OCI-LY7 (cell line): Measurements from ENCODE around the gene ARHGAP42. TPM values are rescaled to one million over a fixed set of nuclear protein-coding genes. Genes with fewer than 3 reads are reported as not detected.

Source experiments
- BruUV-seq: library from RNA; stranded (reverse); fragments of 400-500 nt; replicated peaks from 2 replicates; lab custom pipeline; 2021; lab: Mats Ljungman, UMichigan
- CTCF ChIA-PET: fragments of 300-600 bp; sonication (Branson Sonifier 250); formaldehyde crosslinking; loops from one replicate; lab custom pipeline; 2022; ENCODE audit warnings: antibody characterized with exemption; ENCODE audit not compliant: unreplicated experiment; lab: Charles Lee
- POLR2A ChIA-PET: fragments of 300-600 bp; sonication (Branson Sonifier 250); formaldehyde crosslinking; loops from one replicate; lab custom pipeline; 2022; ENCODE audit warnings: antibody characterized with exemption; lab: Charles Lee
- DNase-seq: peaks from one replicate; pipeline ENCODE4 v3.0.0-alpha.2; 2015; ENCODE audit warnings: low spot score
- H2AFZ ChIP-seq: fragments of 200-600 bp; sonication (generic), shearing (Covaris generic); 2 replicates; pipeline ENCODE4 v1.6.1; 2014; ENCODE audit warnings: mild to moderate bottlenecking, antibody characterized with exemption, low read length, moderate library complexity
- H3K27ac ChIP-seq: fragments of 200-600 bp; sonication (generic); 2 replicates; pipeline ENCODE4 v1.5.1; 2014; ENCODE audit warnings: mixed run types, low read depth, mild to moderate bottlenecking, moderate library complexity, low read length, inconsistent platforms; ENCODE audit not compliant: poor library complexity, severe bottlenecking
- H3K36me3 ChIP-seq: fragments of 200-600 bp; sonication (generic); 2 replicates; pipeline ENCODE4 v1.6.1; 2014; ENCODE audit warnings: mild to moderate bottlenecking, antibody characterized with exemption, low read length, moderate library complexity, mixed read lengths; ENCODE audit not compliant: insufficient read depth
- H3K4me1 ChIP-seq: fragments of 200-600 bp; sonication (generic); 2 replicates; pipeline ENCODE4 v1.5.1; 2014; ENCODE audit warnings: mild to moderate bottlenecking, low read length; ENCODE audit not compliant: insufficient read depth, poor library complexity, severe bottlenecking
- H3K4me2 ChIP-seq: fragments of 200-600 bp; sonication (generic); 2 replicates; pipeline ENCODE4 v1.6.1; 2014; ENCODE audit warnings: mild to moderate bottlenecking, low read length
- H3K4me3 ChIP-seq: fragments of 200-600 bp; sonication (generic); 2 replicates; pipeline ENCODE4 v1.5.1; 2014; ENCODE audit warnings: mild to moderate bottlenecking, low read depth, low read length; ENCODE audit not compliant: poor library complexity, severe bottlenecking
- H3K79me2 ChIP-seq: fragments of 200-600 bp; sonication (generic); 2 replicates; pipeline ENCODE4 v1.6.1; 2016; ENCODE audit warnings: low read depth, mild to moderate bottlenecking, low read length, moderate library complexity, mixed read lengths; ENCODE audit not compliant: insufficient read depth
- H3K9me2 ChIP-seq: fragments of 200-600 bp; sonication (generic); 2 replicates; pipeline ENCODE4 v1.6.1; 2016; ENCODE audit warnings: mild to moderate bottlenecking, low read length, mixed read lengths; ENCODE audit not compliant: insufficient read depth
- H3K9me3 ChIP-seq: fragments of 200-600 bp; sonication (generic); 2 replicates; pipeline ENCODE4 v1.6.1; 2014; ENCODE audit warnings: mild to moderate bottlenecking, mixed run types, low read length, mixed read lengths
- H4K20me1 ChIP-seq: fragments of 200-600 bp; sonication (generic); 2 replicates; pipeline ENCODE4 v1.6.1; 2014; ENCODE audit warnings: mild to moderate bottlenecking, antibody characterized with exemption, low read length, moderate library complexity, mixed read lengths; ENCODE audit not compliant: insufficient read depth
- CTCF ChIP-seq: fragments of 200-600 bp; sonication (generic); conservative IDR thresholded peaks from 2 replicates; pipeline ENCODE4 v1.5.1; 2014; ENCODE audit warnings: mild to moderate bottlenecking, antibody characterized with exemption, low read length, moderate library complexity, mixed read lengths
- EZH2phosphoT487 ChIP-seq: fragments of 200-600 bp; sonication (generic); IDR thresholded peaks from 2 replicates; pipeline ENCODE4 v1.6.1; 2018; ENCODE audit warnings: low read depth, borderline replicate concordance, mild to moderate bottlenecking, mixed run types, antibody characterized with exemption, low read length, moderate library complexity, mixed read lengths
- intact Hi-C: fragments of 100-400 bp; cut with micrococcal nuclease; formaldehyde crosslinking; loops from one replicate; pipeline ENCODE4 v1.10.0; 2022; ENCODE audit not compliant: unreplicated experiment
- total RNA-seq, 2 experiments: library from RNA; depleted of rRNA in 1 of 2; stranded (reverse); fragments of >200 nt in 1 of 2; shearing (Covaris generic) in 1 of 2; gene quantifications; 2 replicates each; pipeline ENCODE4 v1.2.3, GENCODE V29; 2014 to 2022

Gene ARHGAP42
- total RNA-seq, 2 experiments from 2014 or later, result not detected

DNA sequence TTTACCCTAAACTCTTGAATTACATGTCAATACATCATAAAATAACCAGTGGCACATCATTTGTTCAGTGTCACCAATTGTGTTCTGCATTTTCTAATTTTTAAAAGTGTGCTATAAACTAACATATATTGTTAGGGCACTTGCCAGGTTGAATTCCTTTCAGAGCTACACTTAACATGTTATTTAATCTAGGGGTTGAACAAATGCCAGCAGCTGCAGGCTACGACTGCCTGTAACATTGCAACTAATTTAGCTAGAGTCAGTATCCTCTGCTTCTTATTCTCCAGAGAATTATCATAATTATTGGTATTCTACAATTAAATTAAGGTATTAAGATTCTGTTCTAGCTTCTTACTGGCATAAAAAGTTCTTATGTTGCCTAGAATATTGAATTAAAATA, 46.4 kb upstream of the ARHGAP42 start:
- no peak for DNase-seq
- CTCF ChIA-PET, result no interaction called here
- Histone ChIP-seq H3K4me1 (no peaks in the 10 kb centered on the region), H3K9me3 (no peaks in the 10 kb centered on the region), H3K79me2 (no peaks in the 10 kb centered on the region), H3K27ac (no peak overlapping the region), H3K36me3 (no peaks in the 10 kb centered on the region), H2AFZ (no peak overlapping the region), H3K4me3 (no peak overlapping the region), H3K9me2 (no peaks in the 10 kb centered on the region), H3K4me2 (no peak overlapping the region), H4K20me1 (no peaks in the 10 kb centered on the region)
- POLR2A ChIA-PET, result no interaction called here
- BruUV-seq, result no TSS peak
- intact Hi-C loops, result no loop called here
- TF ChIP-seq EZH2phosphoT487 (no peak), CTCF (no peak)

GRCh38 chr11:100641456-100641855, 45.6 kb upstream of the ARHGAP42 start:
- Histone ChIP-seq H3K79me2 (no peaks in the 10 kb centered on the region), H3K9me2 (no peaks in the 10 kb centered on the region), H3K4me3 (no peak overlapping the region), H2AFZ (no peak overlapping the region), H3K36me3 (no peaks in the 10 kb centered on the region), H3K27ac (no peak overlapping the region), H4K20me1 (no peaks in the 10 kb centered on the region), H3K9me3 (no peaks in the 10 kb centered on the region), H3K4me1 (no peaks in the 10 kb centered on the region), H3K4me2 (no peak overlapping the region)
- DNase-seq, result no peak
- CTCF ChIA-PET, result no interaction called here
- no TSS peak for BruUV-seq
- intact Hi-C loops, result no loop called here
- TF ChIP-seq EZH2phosphoT487 (no peak), CTCF (no peak)
- POLR2A ChIA-PET, result no interaction called here

GRCh38 chr11:100646545-100646944, 40.5 kb upstream of the ARHGAP42 start:
- no peaks in the 10 kb centered on the region for H3K4me1 ChIP-seq
- H4K20me1 ChIP-seq, result no peaks in the 10 kb centered on the region
- no peak overlapping the region for H2AFZ ChIP-seq
- no peak for DNase-seq
- intact Hi-C loops, result no loop called here
- H3K27ac ChIP-seq, result no peak overlapping the region
- H3K9me2 ChIP-seq, result no peaks in the 10 kb centered on the region
- no peaks in the 10 kb centered on the region for H3K79me2 ChIP-seq
- CTCF ChIA-PET, result no interaction called here
- no peaks in the 10 kb centered on the region for H3K36me3 ChIP-seq
- no peak for TF ChIP-seq CTCF
- no peak for TF ChIP-seq EZH2phosphoT487
- H3K9me3 ChIP-seq, result no peaks in the 10 kb centered on the region
- no peak overlapping the region for H3K4me2 ChIP-seq
- POLR2A ChIA-PET, result interaction anchor here (0.6 to 0.7 kb wide), 6 partner anchors 76 to 649 kb away, joined by 3 to 9 read pairs (median 4); no protein-coding TSS in a partner anchor
- no peak overlapping the region for H3K4me3 ChIP-seq
- no TSS peak for BruUV-seq
